Smooth muscle cell (in vitro differentiated cells): ENCODE results near the gene APOM. TPM values are rescaled to one million over a fixed set of nuclear protein-coding genes. Genes with fewer than 3 reads are reported as not detected.
A peak's percentile ranks its signal among the peaks of the same experiment; 100 is the strongest.

Experiments
- DNase-seq: peaks from one replicate; lab custom pipeline; 2025; ENCODE audit not compliant: unreplicated experiment; lab: John Stamatoyannopoulos, UW
- H2AFZ ChIP-seq: fragments of 200-600 bp; sonication (generic); 2 replicates; pipeline ENCODE4 v1.6.0; 2016; ENCODE audit warnings: antibody characterized with exemption, low read depth, mild to moderate bottlenecking
- H3F3A ChIP-seq: fragments of 200-600 bp; sonication (generic); 2 replicates; pipeline ENCODE4 v1.6.0; 2017; ENCODE audit warnings: antibody characterized with exemption, low read depth
- H3K27ac ChIP-seq: fragments of 200-600 bp; sonication (generic); 2 replicates; pipeline ENCODE4 v1.5.1; 2016; ENCODE audit warnings: low read depth, mild to moderate bottlenecking
- H3K27me3 ChIP-seq: fragments of 200-600 bp; sonication (generic); 2 replicates; pipeline ENCODE4 v1.6.1; 2016; ENCODE audit warnings: low read depth, mild to moderate bottlenecking
- H3K36me3 ChIP-seq: fragments of 200-600 bp; sonication (generic); 2 replicates; pipeline ENCODE4 v1.5.1; 2016; ENCODE audit warnings: low read depth
- H3K4me1 ChIP-seq: fragments of 200-600 bp; sonication (generic); 2 replicates; pipeline ENCODE4 v1.5.1; 2016; ENCODE audit warnings: low read depth
- H3K4me2 ChIP-seq: fragments of 200-600 bp; sonication (generic); 2 replicates; pipeline ENCODE4 v1.6.0; 2016; ENCODE audit warnings: mild to moderate bottlenecking
- H3K4me3 ChIP-seq: fragments of 200-600 bp; sonication (generic); 2 replicates; pipeline ENCODE4 v1.5.1; 2016; ENCODE audit warnings: mild to moderate bottlenecking
- H3K79me2 ChIP-seq: fragments of 200-600 bp; sonication (generic); 2 replicates; pipeline ENCODE4 v1.6.0; 2016; ENCODE audit warnings: low read depth, mild to moderate bottlenecking
- H3K9ac ChIP-seq: fragments of 200-600 bp; sonication (generic); 2 replicates; pipeline ENCODE4 v1.6.0; 2016; ENCODE audit warnings: low read depth
- H3K9me3 ChIP-seq: fragments of 200-600 bp; sonication (generic); replicated peaks from 2 replicates; pipeline ENCODE4 v1.5.1; 2016; ENCODE audit warnings: low read depth
- H4K20me1 ChIP-seq: fragments of 200-600 bp; sonication (generic); 2 replicates; pipeline ENCODE4 v1.6.0; 2016; ENCODE audit warnings: low read depth
- WGBS: methylation state at CpG from one replicate; pipeline ENCODE4 v1.1.7; 2016; ENCODE audit warnings: low lambda C conversion rate; 5-methylcytosine and 5-hydroxymethylcytosine counted together
- polyA plus RNA-seq: library from polyadenylated mRNA; unstranded; fragments of >200 nt; fragmentation: Nextera tagmentation; extraction: Ambion mirVana; gene quantifications from 2 replicates; pipeline ENCODE4 v1.2.1, GENCODE V29; 2016
- total RNA-seq: library from RNA; depleted of rRNA; stranded (reverse); fragments of >200 nt; gene quantifications from 2 replicates; pipeline ENCODE4 v1.2.3, GENCODE V29; 2014
- TF ChIP-seq, protein P1 (sequence below): fragments of 200-600 bp; sonication (generic); IDR thresholded peaks from 2 replicates; pipeline ENCODE4 v1.5.1; 2017; ENCODE audit warnings: borderline replicate concordance, mild to moderate bottlenecking, antibody characterized with exemption; ENCODE audit not compliant: insufficient read depth, poor library complexity, severe bottlenecking

The APOM gene
- total and polyA plus RNA-seq, 2 experiments from 2014 or later: 2.3 to 2.7 TPM

GRCh38 chr6:31680226-31681134 is 24.8 kb downstream of the APOM start, which contains the start of gene LY6G5C:
TSS of gene LY6G5C (minus strand) at chr6:31681067. CDS start at chr6:31680373, 694 bp downstream.
- no peaks in the 10 kb centered on the region for H3K36me3 ChIP-seq
- H4K20me1 ChIP-seq: no peaks in the 10 kb centered on the region
- peak within 1 kb of the TSS; percentile 70 for H2AFZ ChIP-seq
- H3K9me3 ChIP-seq: no peaks in the 10 kb centered on the region
- TF ChIP-seq, protein P1, sequence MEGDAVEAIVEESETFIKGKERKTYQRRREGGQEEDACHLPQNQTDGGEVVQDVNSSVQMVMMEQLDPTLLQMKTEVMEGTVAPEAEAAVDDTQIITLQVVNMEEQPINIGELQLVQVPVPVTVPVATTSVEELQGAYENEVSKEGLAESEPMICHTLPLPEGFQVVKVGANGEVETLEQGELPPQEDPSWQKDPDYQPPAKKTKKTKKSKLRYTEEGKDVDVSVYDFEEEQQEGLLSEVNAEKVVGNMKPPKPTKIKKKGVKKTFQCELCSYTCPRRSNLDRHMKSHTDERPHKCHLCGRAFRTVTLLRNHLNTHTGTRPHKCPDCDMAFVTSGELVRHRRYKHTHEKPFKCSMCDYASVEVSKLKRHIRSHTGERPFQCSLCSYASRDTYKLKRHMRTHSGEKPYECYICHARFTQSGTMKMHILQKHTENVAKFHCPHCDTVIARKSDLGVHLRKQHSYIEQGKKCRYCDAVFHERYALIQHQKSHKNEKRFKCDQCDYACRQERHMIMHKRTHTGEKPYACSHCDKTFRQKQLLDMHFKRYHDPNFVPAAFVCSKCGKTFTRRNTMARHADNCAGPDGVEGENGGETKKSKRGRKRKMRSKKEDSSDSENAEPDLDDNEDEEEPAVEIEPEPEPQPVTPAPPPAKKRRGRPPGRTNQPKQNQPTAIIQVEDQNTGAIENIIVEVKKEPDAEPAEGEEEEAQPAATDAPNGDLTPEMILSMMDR: peak; percentile 62
- peak within 1 kb of the TSS; percentile 100 for H3K4me2 ChIP-seq
- H3K27me3 ChIP-seq: no peaks in the 10 kb centered on the region
- peaks cover 14% of the 10 kb centered on the region for H3K4me1 ChIP-seq
- WGBS: 13% methylated on average over 17 of the region's 17 CpGs
- H3K27ac ChIP-seq: no peak within 1 kb of the TSS
- DNase-seq: peak; percentile 28
- no peaks in the 10 kb centered on the region for H3F3A ChIP-seq
- H3K79me2 ChIP-seq: no peaks in the 10 kb centered on the region
- peak within 1 kb of the TSS; percentile 60 for H3K4me3 ChIP-seq
- H3K9ac ChIP-seq: peak within 1 kb of the TSS; percentile 28

- 2% methylated on average over 40 of the region's 40 CpGs for WGBS
- H3K4me2 ChIP-seq: peak overlapping the region; percentile 100
These were observed 25.5 kb downstream of the APOM start for GRCh38 chr6:31681135-31681671.

GRCh38 chr6:31683591-31683990 is 27.9 kb downstream of the APOM start:
- TF ChIP-seq, protein P1: no peak
- 77% methylated on average over 13 of the region's 13 CpGs for WGBS
- H3K27ac ChIP-seq: no peak overlapping the region

More at GRCh38 chr6:31681135-31681671, 25.5 kb downstream of the APOM start:
- Histone ChIP-seq H3K36me3 (no peaks in the 10 kb centered on the region), H3K9me3 (no peaks in the 10 kb centered on the region), H3K9ac (peak overlapping the region; percentile 28), H3K4me3 (peak overlapping the region; percentile 60), H3K27ac (no peak overlapping the region), H3K79me2 (no peaks in the 10 kb centered on the region), H3K4me1 (peaks cover 14% of the 10 kb centered on the region), H4K20me1 (no peaks in the 10 kb centered on the region), H3K27me3 (no peaks in the 10 kb centered on the region), H2AFZ (peak overlapping the region; percentile 70), H3F3A (no peaks in the 10 kb centered on the region)
- TF ChIP-seq, protein P1: no peak
- DNase-seq: no peak

More at GRCh38 chr6:31683591-31683990, 27.9 kb downstream of the APOM start:
- DNase-seq: no peak
- H3K79me2 ChIP-seq: no peaks in the 10 kb centered on the region
- no peaks in the 10 kb centered on the region for H3K27me3 ChIP-seq
- H3K9me3 ChIP-seq: no peaks in the 10 kb centered on the region
- no peaks in the 10 kb centered on the region for H3F3A ChIP-seq
- H3K4me1 ChIP-seq: peaks cover 14% of the 10 kb centered on the region
- no peaks in the 10 kb centered on the region for H3K36me3 ChIP-seq
- H4K20me1 ChIP-seq: no peaks in the 10 kb centered on the region
- peak overlapping the region; percentile 83 for H3K4me2 ChIP-seq
- no peak overlapping the region for H3K9ac ChIP-seq
- peak overlapping the region; percentile 38 for H3K4me3 ChIP-seq
- no peak overlapping the region for H2AFZ ChIP-seq
